Gastrocnemius medialis (tissue), 4 donors: Measurements from ENCODE around the gene OSTN. TPM values are rescaled to one million over a fixed set of nuclear protein-coding genes. Genes with fewer than 3 reads are reported as not detected.

Source experiments
- ATAC-seq, 2 donors: fragments of 150-250 bp; one replicate each; pipeline ENCODE4 v1.9.1; 2016
- DNase-seq, 2 donors: peaks; one replicate each; pipeline ENCODE4 v3.0.0-alpha.2; 2019
- H3K27ac ChIP-seq, 4 donors: fragments of 200-600 bp; sonication (generic); 1 replicate in 1 of 4; 2 replicates in 3 of 4; pipeline ENCODE4 v1.5.1; 2016 to 2018; ENCODE audit warnings: mild to moderate bottlenecking in 2 of 4, moderate library complexity in 1 of 4
- H3K27me3 ChIP-seq, 3 donors: fragments of 200-600 bp; sonication (generic) in 2 of 3; 1 replicate in 1 of 3; 2 replicates in 2 of 3; pipeline versions ENCODE4 v1.5.1 to v1.6.0; 2016 to 2019; ENCODE audit warnings: mild to moderate bottlenecking in 1 of 3, moderate library complexity in 1 of 3
- H3K36me3 ChIP-seq, 2 donors: fragments of 200-600 bp; sonication (generic) in 1 of 2; one replicate each; pipeline ENCODE4 v1.5.1; 2017 to 2018
- H3K4me1 ChIP-seq, 2 donors: fragments of 200-600 bp; sonication (generic) in 1 of 2; one replicate each; pipeline ENCODE4 v1.5.1; 2016 to 2017; ENCODE audit warnings: mild to moderate bottlenecking in 2 of 2
- H3K4me3 ChIP-seq, 4 donors: fragments of 200-600 bp; sonication (generic) in 3 of 4; 1 replicate in 1 of 4; 2 replicates in 3 of 4; pipeline ENCODE4 v1.5.1; 2016 to 2019; ENCODE audit warnings: mild to moderate bottlenecking in 2 of 4
- H3K9me3 ChIP-seq, 3 donors: fragments of 200-600 bp; sonication (generic) in 2 of 3; 1 replicate in 1 of 3; 2 replicates in 2 of 3; pipeline ENCODE4 v1.5.1; 2016 to 2019
- CTCF ChIP-seq, 5 experiments: fragments of 450-650 bp in 3 of 5; fragments of 200-600 bp in 2 of 5; sonication (generic) in 2 of 5; IDR thresholded peaks in 4 of 5; conservative IDR thresholded peaks in 1 of 5; 1 replicate in 4 of 5; 2 replicates in 1 of 5; pipeline ENCODE4 v1.5.1; 2016 to 2019; ENCODE audit warnings: antibody characterized with exemption in 5 of 5, mild to moderate bottlenecking in 3 of 5, moderate library complexity in 3 of 5
- POLR2A ChIP-seq, 2 donors: fragments of 450-650 bp; IDR thresholded peaks; one replicate each; pipeline ENCODE4 v1.6.1; 2017; ENCODE audit warnings: antibody characterized with exemption in 2 of 2, mild to moderate bottlenecking in 2 of 2, moderate library complexity in 2 of 2
- in situ Hi-C, 4 donors: fragments of 200-750 bp; cut with MboI; loops; one replicate each; pipeline versions ENCODE4 v1.15.0 to v1.8.0; 2017; ENCODE audit warnings: low sequenced_read_pairs in 4 of 4
- intact Hi-C: fragments of 100-400 bp; cut with DNase I; formaldehyde crosslinking; loops from one replicate; pipeline ENCODE4 v1.15.1; 2023; ENCODE audit warnings: low total_unique reads
- total RNA-seq, 4 donors: library from RNA; depleted of rRNA; stranded (reverse); fragments of >200 nt; gene quantifications; one replicate each; pipeline versions ENCODE4 v1.1.0 to v1.2.3, GENCODE V29; 2016

The OSTN gene
- total RNA-seq, 4 donors from 2014 or later: 0.07 TPM; not detected in 3

- no peak overlapping the region for H3K4me3 ChIP-seq
- intact Hi-C loops: no loop called here
- no peaks in the 10 kb centered on the region for H3K9me3 ChIP-seq
- TF ChIP-seq POLR2A (IDR thresholded peaks at IDR 0.05): no peak
- TF ChIP-seq CTCF (IDR thresholded peaks at IDR 0.05 in 4 of 5, conservative IDR thresholded peaks at IDR 0.05 in 1 of 5): no peak
- no peaks in the 10 kb centered on the region for H3K27me3 ChIP-seq
- no peaks in the 10 kb centered on the region for H3K36me3 ChIP-seq
- no peaks in the 10 kb centered on the region for H3K4me1 ChIP-seq
- no peak for ATAC-seq
- DNase-seq: no peak
- in situ Hi-C loops: no loop called here
- no peak overlapping the region for H3K27ac ChIP-seq
Measured at GRCh38 chr3:191257286-191257685, 58.2 kb downstream of the OSTN start.

GRCh38 chr3:191259486-191259885 lies 60.4 kb downstream of the OSTN start:
- TF ChIP-seq POLR2A (IDR thresholded peaks at IDR 0.05) (no peak), CTCF (IDR thresholded peaks at IDR 0.05 in 4 of 5, conservative IDR thresholded peaks at IDR 0.05 in 1 of 5) (no peak)
- H3K27ac ChIP-seq: no peak overlapping the region
- H3K4me1 ChIP-seq: no peaks in the 10 kb centered on the region
- H3K4me3 ChIP-seq: no peak overlapping the region
- intact Hi-C loops (no loop called here), in situ Hi-C loops (no loop called here)
- no peak for ATAC-seq
- no peaks in the 10 kb centered on the region for H3K27me3 ChIP-seq
- DNase-seq: no peak
- H3K9me3 ChIP-seq: no peaks in the 10 kb centered on the region
- H3K36me3 ChIP-seq: no peaks in the 10 kb centered on the region

- H3K27ac ChIP-seq: no peak overlapping the region
- no peaks in the 10 kb centered on the region for H3K36me3 ChIP-seq
- H3K4me3 ChIP-seq: no peak overlapping the region
- DNase-seq (no peak), ATAC-seq (no peak)
- TF ChIP-seq CTCF (IDR thresholded peaks at IDR 0.05 in 4 of 5, conservative IDR thresholded peaks at IDR 0.05 in 1 of 5) (no peak), POLR2A (IDR thresholded peaks at IDR 0.05) (no peak)
- in situ Hi-C loops (no loop called here), intact Hi-C loops (no loop called here)
- no peaks in the 10 kb centered on the region for H3K4me1 ChIP-seq
- no peaks in the 10 kb centered on the region for H3K27me3 ChIP-seq
- H3K9me3 ChIP-seq: no peaks in the 10 kb centered on the region
Measured at GRCh38 chr3:191260431-191261303, 61.6 kb downstream of the OSTN start.

GRCh38 chr3:191261304-191261638 lies 62.2 kb downstream of the OSTN start:
- Histone ChIP-seq H3K4me3 (no peak overlapping the region), H3K27ac (no peak overlapping the region), H3K27me3 (no peaks in the 10 kb centered on the region), H3K36me3 (no peaks in the 10 kb centered on the region), H3K4me1 (no peaks in the 10 kb centered on the region), H3K9me3 (no peaks in the 10 kb centered on the region)
- DNase-seq (no peak), ATAC-seq (no peak)
- TF ChIP-seq CTCF (IDR thresholded peaks at IDR 0.05 in 4 of 5, conservative IDR thresholded peaks at IDR 0.05 in 1 of 5) (no peak), POLR2A (IDR thresholded peaks at IDR 0.05) (no peak)
- intact Hi-C loops (no loop called here), in situ Hi-C loops (no loop called here)
